Measurements from ENCODE around the gene THTPA.
"Not testable (repeated sequence)": the region's sequence is repeated elsewhere in the genome, so short reads cannot be mapped to it uniquely, and the experiment has no call there.

The THTPA gene

DNA sequence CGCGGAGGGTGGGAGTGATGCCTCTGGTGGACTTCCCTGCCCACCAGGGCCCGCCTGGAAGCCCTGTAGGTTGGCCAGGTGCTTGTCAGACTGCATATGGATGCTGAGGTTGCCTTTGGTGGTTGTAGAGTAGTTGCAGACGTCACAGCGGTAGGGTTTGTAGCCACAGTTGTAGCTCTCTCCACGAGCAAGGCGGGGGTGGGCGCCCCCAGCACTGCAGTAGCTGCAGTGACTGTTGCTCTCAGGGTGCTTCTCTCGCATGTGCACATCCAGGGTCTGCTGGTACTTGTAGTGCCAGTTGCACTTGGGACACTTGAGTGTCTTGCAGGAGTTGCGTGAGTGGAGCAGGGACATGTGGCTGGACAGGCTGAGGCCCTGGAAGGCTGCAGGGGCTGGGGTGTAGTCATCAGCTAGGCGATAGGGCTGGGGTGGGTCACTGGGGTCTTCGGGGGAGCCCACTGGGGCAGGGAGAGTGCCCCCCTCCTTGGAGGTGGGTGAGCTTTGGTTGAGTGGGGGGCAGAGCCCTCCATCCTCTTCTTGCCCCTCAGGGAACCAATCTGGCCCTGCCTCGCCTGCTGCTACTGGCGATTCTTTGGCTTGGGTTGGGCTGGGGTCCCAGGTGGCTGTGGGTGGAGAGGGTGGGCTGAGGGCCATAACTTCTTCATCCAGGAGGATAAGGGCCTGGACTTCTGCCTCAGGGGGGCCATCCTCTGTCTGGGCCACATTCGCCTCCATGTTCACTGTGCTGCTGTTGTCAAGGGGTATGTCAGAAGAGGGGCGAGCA is 22.2 kb upstream of the THTPA start:
- DNase-seq, result no peak

DNA sequence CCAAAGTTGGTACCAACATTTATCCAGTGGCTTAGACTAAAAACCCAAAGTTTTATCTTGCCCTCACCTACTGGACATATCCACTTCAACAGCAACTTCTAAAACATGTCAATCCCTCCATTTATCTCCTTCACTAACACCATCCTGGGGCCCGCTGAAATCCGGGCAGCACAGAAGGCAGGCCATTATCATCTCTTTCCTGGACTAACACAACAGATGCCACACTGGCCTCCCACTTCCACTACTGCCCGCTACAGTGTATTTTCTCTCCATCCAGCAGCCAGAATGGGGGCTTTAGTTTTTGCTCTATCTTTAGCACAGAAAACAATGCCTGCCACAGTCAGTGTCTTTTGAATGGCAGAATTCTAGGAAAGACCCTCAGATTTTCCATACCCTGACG is 20.1 kb upstream of the THTPA start:
- no peak for DNase-seq

DNA sequence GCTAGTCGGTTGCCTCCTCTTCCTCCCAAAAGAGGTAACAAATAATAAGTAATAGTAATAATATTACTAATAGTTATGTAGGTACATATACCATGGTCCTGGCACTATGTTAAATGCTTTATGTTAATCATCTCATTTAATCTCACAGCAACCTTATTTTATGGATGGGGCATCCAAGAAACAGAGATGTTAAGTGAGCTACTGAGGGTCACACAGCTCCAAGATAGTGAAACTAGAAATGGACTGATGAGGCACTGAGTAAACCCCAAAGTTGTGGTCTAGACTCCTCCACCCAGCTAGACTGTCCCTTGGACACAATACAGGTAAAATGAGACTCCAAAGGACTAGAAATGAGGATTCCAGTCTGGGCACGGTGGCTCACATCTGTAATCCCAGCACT is 19.6 kb upstream of the THTPA start:
- no peak for DNase-seq

DNA sequence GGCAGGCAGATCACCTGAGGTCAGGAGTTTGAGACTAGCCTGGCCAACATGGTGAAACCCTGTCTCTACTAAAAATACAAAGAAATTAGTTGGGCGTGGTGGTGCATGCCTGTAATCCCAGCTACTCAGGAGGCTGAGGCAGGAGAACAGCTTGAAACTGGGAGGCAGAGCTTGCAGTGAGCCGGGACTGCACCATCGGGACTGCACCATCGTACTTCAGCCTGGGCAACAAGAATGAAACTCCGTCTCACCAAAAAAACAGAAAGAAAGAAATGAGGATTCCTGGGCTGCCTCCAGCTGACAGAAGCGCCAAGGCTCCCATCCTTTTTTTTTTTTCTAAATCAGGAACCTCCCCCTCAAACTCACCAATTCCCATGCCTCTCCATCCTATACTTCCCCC is 19.2 kb upstream of the THTPA start:
- not testable (repeated sequence) for DNase-seq

DNA sequence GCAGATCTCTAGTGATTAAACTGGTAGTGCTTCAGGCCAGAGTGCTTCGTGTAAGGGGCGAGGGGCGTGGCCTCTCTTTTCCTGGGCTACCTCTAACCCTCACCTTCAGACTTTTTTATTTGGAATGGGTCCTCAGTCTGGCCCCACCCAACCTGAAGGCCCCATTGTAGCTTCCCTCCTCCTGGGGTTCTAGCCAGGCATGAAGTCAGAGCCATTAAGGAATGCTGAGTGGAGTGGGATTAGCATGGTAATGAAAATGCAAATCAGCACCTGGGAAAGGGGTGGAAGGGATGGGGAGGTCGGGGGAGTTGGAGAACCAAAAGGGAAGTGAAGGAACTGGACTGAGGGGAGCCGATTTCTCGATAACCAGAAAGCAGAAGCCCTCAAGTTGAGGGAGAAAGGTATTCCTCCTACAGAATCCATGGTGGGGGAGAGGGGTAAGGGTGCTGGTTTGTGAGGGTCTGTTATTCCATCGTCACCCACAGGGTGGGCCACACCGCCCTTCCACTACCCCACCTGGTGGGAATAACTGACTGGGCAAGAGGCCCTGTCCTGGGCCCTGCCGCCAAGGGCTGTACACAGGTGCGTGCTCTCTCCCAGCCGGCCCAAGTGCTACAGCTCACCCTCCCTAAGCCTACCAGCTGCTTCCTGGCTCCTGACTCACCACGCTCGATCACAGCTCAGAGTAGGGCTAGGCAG is 18.6 kb upstream of the THTPA start:
- no peak for DNase-seq

DNA sequence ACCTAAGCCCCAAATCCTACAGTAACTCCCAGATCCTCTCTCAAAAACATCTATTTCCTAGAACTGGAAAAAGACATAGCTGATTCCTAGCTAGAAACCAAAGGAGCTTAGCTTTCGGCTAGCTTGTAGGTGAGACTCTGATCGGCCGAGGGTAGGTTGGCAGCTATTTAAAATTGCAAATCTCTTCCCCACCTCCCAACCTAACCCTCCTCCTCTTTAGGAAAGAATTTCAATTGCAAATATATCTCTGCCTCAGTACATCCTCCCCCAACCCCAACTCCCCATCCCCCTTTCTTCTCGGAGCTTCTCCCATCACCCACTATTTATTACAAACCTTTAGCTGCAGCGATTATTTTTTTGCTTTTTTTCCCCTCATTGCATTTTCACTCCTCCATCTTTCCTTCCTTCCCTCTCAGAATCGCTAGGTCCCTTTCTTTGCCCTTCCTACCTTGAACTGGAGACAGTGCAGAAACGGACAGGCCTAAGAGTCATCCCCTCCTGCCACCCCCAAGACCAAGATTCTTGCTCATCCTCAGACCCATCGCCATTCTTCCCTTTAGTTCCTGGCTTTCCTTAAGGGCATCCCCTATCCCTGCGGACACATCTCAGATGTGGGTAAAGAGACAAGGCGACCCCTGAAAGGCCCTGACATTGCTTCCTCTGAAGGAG is 17.9 kb upstream of the THTPA start:
- DNase-seq, result no peak

DNA sequence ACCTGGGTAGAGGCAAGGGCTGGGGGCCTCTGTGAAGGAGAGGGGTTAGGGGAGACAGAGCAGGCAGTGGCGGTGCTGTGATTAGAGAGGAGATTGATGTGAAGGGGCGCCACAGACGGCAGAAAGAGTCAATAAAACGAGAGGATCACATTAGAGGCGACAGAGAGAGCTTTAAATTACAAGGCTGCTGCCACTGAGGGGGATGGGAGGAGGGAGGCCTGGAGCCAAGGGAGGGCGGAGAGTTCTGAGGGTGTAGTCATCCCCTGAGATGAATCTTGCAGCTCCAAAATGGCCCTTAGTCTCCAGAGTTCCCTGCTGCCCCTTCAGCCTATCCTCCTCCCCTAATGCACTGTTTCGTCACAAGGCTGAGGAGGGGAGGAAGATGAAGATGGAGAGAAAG is 17.3 kb upstream of the THTPA start:
- DNase-seq, result no peak

DNA sequence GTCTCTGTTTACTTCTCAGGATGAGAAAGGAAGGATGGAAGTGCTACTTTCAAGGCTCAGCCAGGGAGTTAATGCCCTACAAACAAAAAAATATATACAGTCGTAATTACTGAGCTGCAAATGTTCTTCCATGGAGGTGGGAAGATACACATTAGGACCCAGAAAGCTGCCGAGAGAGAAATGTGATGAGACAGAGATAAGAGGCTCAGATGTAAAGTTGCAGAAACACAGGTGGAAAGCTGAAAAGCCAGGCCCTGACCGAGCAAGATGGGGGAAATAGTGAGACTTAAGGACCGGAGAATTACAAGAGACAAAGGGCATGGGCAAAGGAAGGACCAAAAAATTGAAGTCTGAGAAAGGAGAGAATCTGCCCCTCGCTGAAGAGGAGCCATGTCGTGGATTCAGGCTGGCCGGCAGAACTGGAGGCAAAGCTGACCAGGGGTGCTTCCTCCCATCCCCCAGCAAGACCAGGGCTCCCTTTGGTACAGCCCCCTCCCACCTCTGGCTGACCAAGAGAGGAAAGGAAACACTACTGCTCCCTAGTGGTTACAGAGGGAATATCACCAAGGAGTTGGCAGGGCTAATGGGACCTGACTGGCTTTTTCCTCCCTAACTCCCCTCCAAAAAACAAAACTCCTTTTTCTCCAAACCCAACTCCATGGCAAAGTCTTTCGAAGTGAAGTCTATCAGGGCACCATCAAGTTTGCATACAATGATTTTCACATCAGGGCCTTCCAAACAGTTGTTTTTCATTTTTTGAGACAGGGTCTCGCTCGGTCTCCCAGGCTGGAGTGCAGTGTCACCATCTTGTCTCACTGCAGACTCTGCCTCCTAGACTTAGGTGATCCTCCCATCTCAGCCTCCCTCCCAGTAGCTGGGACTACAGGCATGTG is 16.6 kb upstream of the THTPA start:
- peak; percentile 8 for DNase-seq

DNA sequence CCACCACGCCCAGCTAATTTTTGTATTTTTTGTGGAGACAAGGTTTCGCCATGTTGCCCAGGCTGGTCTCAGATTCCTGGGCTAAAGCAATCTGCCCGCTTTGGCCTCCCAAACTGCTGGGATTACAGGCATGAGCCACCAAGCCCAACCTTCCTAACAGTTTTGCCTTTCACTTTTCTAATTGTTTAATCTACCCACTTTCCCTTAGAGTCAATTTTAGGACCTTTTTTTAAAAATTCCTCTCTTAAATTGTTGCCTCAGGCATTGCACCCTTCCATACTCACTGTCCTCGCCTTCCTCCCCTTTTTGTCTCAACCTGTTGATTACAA is 16.0 kb upstream of the THTPA start:
- no peak for DNase-seq

DNA sequence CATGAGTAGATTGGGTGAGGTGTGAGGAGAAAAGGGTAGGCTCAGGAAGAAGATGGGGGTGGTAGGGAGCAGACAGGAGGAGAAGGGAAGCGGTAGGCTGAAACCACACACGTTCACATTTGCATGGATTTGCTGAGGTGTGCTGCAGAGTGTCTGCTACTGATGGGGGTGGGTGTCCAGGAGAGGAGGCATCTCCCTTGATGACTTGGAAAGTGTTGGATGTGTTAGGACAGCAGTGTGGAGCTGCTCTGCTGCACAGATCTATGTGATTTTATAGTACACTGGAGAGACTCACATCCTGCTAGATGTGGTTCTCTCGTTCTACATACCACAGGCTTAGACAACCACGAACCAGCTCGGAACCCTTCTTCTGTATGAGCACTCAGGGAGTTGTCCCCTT is 13.8 kb upstream of the THTPA start:
- no peak for DNase-seq

DNA sequence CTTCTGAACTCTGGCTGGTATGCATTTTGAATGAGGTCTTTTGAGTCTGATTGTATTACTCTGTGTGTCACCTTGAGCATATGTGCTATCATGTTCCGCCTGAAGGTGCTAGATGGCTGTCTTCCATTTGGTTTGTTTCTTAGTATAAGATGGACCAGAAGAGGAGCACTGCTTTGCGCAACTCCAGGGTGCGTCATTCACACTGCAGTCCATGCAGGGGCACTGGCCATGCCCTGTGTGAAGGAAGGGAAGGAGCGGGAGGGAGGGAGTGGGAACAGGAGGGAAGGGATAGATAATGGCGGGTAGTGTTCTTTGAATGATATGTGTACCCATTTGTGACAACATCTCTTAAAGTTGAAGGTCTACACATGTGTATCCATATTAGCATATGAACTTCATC is 12.7 kb upstream of the THTPA start:
- DNase-seq, result no peak

DNA sequence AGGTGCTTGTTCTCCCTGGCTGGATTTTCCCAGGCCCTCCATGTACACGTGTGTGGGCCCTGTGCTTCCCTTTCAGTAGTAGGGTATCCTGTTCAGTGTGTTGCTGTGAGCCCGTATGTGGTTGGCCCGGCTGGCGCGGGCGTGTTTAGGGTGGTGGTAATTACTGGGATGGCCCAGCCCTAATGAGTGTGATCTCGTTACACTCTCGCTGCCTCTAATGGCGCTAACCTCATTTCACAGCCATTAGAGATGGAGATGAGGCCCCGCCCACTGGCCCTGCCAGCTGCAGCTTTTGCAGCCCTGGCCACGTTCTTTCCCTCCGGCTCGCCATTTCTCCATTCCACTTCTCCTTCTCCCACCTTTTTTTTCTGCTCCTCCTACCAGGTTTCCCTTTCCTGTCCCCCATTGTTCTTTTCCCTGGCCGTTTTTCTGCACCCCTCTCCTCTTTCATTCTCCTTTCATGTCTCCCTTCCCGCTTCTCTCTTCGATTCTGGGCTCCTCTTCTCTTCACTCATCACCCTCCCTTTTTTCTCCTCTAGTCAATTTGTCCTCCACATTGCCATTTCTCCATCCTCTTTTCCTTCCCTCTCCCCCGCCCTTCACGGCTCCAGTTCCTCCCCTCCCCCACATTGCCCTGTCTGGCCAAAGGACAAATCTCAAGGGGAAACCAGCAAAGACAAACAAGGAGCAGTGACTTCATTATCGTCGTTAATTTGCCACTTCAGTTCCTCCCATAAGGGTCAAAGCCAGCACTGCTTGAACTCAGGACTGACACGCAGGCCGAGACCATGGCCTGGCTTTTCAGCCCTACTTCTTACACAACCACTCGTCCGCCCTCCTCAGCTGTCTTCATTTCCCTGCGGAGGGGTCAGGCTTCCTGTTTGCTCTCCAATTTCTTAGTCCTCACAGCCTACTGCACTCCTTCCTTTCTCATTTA is 11.3 kb upstream of the THTPA start:
- no peak for DNase-seq

DNA sequence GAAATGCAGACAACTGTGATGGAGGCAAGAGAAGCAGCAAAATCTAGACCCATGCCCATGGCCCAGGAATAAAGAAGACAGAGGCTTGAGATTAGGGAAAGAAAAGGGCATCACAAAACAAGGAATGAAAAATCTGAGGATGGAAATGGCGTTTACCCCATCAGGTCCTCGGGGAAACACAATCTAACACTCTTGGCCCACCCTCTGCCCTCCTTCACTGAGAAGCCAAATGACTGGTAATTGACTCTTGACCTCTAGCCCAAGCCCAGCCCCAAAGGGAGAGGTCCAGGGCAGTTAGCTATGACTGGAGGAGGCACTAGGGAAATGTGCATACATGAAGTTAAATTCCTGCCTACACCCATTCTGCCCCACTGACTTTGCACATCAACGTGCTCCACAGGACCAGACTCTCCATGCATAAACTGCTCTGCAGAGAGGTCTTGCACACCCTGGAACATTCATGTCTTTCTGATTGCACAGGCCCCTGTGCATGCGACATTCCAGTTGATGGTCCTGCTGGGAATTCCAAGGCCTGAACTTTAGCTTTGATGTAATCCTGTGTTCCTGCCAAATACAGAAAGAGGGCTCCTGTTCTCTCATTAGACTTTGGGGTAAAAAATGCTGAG is 10.2 kb upstream of the THTPA start:
- DNase-seq, result no peak

DNA sequence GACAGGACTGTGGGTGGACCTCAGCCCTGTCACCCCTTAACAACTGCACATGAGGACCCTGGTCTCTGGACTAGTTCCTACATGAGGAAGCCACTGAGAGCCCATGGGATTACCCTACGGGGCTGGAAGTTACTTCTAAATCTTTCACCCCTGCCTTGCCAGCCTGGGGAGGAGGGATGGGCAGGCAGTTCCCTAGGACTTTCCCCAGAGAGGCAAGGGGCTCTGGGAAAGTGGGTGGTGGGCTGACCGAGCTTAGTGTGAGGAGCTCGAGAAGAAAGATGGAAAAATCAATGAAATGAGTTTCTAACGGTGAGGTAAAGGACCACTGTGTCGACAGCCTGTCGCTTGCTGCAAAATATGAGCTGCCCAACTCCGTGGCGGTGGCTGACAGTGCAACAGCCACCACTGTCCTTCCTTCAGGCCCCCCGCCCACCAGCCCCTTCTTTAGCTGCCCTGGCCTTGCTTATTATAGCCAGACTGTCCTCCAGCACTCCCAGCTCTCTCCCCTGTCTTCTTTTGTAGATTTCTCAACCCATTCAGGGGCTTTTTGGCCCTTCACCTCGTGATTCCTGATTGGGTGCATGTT is 9.5 kb upstream of the THTPA start:
- DNase-seq, result no peak

DNA sequence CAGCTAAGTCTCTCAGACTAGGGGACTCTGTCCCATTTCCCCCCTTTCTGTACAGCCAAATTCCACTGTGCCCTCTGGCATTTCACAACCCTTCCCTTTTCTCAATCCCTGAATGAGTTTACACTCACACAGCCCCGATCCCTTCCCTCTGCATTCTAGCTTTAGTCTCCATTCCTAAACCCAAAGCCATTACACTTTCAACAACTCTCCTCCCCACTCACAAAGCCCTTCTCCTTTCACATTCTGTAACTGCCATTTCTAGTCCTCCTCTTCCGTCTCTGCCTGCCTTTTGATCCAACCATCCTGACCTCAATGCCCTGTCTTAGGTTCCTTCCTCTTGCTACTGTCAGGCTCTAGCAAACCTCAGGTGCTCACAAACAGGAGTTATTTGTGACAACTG is 8.1 kb upstream of the THTPA start:
- DNase-seq, result no peak

DNA sequence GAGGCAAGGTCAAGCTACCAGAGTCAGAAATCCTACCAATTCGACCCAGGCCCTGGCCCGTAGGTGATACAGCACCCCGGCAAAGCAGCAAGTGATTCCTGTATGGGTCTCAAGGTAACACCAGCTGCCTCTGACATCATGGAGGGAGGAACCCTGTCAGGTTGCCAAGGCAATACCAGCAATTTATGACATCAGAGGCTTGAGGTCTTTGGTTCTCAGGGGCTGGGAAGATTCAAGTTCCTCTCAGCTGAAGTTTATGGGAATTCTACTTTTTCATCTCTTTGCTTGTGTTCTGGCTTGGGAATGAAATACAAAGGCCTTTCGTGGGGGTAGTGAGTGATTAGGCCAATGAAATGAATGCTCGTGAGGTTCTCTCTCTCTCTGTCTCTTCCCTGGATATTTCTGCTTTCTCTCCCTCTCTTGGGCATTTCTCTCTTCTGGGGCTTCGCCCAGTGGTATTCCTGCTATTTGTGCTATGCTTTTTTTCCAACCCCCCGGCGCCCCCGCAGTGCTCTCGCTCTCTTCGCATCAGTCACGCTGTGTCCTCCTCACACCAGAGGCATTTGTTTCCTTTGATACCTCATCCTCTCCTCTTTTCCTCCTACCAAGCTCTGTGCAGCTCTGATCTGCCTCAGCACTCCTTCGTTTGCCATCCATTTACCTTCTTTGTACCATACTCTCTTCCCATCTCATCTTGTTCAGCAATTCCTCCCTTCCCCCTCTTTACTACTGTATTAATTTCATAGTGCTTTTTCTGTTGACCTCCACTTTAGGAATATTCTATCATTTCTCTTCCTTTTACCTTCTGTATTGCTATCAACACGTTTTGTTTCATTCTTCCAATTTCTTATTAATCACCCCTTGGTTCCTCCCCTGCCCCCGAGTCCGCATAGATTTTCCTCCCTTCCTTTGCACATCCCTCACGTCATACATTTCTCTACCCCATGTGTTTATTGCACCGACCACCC is 7.4 kb upstream of the THTPA start:
- no peak for DNase-seq

DNA sequence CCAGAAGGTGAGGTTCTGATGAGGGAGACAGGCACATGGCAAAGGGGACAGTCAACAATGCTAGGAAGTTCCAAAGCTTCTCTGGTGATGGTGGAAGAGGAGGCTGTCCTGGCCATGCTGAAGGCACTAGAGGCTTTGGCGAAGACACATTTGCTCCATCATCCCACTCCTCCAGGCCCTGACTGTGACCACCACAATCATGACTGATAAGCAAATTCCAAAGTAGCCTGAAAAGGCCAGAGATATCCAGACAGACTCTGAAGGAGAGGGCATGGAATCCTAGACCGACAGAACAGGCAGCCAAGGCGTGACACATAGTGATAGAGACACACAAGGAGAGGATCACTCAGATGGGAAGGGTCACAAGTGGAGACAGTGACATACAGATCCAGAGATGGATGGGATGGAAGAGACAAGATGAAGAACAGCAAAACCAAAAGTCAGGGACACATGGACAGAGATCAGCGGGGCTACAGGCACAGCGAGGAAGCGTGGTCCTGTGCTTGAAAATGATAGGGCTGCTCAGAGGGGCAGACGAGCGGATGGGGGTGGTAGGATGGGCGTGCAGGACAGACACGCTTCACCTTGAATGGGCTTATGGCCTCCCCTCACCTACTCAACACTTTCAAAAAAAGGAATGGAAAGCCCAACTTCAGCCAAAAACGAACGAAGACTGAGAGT is 5.8 kb upstream of the THTPA start:
- no peak for DNase-seq

DNA sequence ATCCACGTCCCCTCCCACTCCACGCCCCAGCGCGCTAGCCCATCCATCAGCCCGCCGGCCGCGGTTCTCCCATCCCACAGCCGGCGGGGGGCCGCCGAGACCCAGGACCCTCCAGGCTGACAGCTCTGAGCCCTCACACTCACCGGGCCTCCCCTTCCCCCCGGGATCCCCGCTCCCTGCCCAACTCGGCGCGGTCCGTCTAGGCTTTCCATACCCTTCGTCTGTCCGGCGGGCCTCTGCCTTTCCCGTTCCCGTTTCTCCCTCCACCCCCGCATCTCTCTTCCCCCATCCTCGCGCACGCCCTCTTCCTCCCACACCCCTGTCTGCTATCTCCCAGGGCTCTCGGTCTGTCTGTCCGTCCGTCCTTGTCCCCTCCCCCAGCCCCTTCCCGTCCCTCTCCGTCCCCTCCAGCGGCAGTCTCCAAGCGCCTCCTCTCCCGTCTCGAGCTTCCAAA is 5.2 kb upstream of the THTPA start:
- no peak for DNase-seq

Data from activated naive CD4-positive, alpha-beta T cell treated with Interleukin-2 at 50 U/mL for 16 hours (primary cell).